WTC11 (cell line): Measurements from ENCODE around the gene NTSR1. TPM values are rescaled to one million over a fixed set of nuclear protein-coding genes. Genes with fewer than 3 reads are reported as not detected.

ENCODE experiments used
- ATAC-seq: fragments of 200-7000 bp; cut with Tn5 transposase; 2 replicates; pipeline ENCODE4 v1.10.0; 2021; ENCODE audit warnings: mild to moderate bottlenecking, moderate library complexity
- CTCF ChIA-PET: fragments of 300-600 bp; sonication (Branson Sonifier 250); formaldehyde crosslinking; loops from one replicate; lab custom pipeline; 2021; ENCODE audit warnings: antibody characterized with exemption; lab: Charles Lee
- POLR2A ChIA-PET: fragments of 350-600 bp; sonication (Branson Sonifier 250); formaldehyde crosslinking; loops from one replicate; lab custom pipeline; 2021; ENCODE audit warnings: antibody characterized with exemption; lab: Charles Lee
- DNase-seq: peaks from one replicate; pipeline ENCODE4 v3.0.0; 2021; ENCODE audit warnings: low spot score
- H3K27ac Mint-ChIP-seq: 2 replicates; pipeline ENCODE4 v1.8.0; 2021; ENCODE audit warnings: mixed read lengths
- H3K27me3 Mint-ChIP-seq: 2 replicates; pipeline ENCODE4 v1.8.0; 2021; ENCODE audit warnings: low read depth, mild to moderate bottlenecking, moderate library complexity, mixed read lengths
- H3K36me3 Mint-ChIP-seq: 2 replicates; pipeline ENCODE4 v1.8.0; 2021; ENCODE audit warnings: mixed read lengths
- H3K4me1 Mint-ChIP-seq: 2 replicates; pipeline ENCODE4 v1.8.0; 2022; ENCODE audit warnings: mixed read lengths
- H3K4me3 Mint-ChIP-seq: 2 replicates; pipeline ENCODE4 v1.8.0; 2021; ENCODE audit warnings: mild to moderate bottlenecking, moderate library complexity, mixed read lengths
- H3K9me3 Mint-ChIP-seq: 2 replicates; pipeline ENCODE4 v1.8.0; 2021; ENCODE audit warnings: mixed read lengths
- FOXK1 ChIP-seq: sonication (generic); formaldehyde crosslinking; IDR thresholded peaks from 2 replicates; pipeline ENCODE4 v1.8.0; 2022; ENCODE audit warnings: mild to moderate bottlenecking, moderate library complexity, missing genetic modification reagents
- GABPB1 ChIP-seq: sonication (generic); formaldehyde crosslinking; IDR thresholded peaks from 2 replicates; pipeline ENCODE4 v1.8.1; 2023; ENCODE audit warnings: mild to moderate bottlenecking, missing genetic modification reagents
- KAT7 ChIP-seq: sonication (generic); formaldehyde crosslinking; IDR thresholded peaks from 2 replicates; pipeline ENCODE4 v1.8.1; 2023; ENCODE audit warnings: missing genetic modification reagents, mild to moderate bottlenecking, borderline replicate concordance
- MYBL2 ChIP-seq: sonication (generic); formaldehyde crosslinking; IDR thresholded peaks from 2 replicates; pipeline ENCODE4 v1.8.1; 2023; ENCODE audit warnings: mild to moderate bottlenecking, moderate library complexity, missing genetic modification reagents
- NR1H2 ChIP-seq: sonication (generic); formaldehyde crosslinking; IDR thresholded peaks from 2 replicates; pipeline ENCODE4 v1.9.0; 2021; ENCODE audit warnings: mild to moderate bottlenecking, moderate library complexity, missing genetic modification reagents
- PRRX2 ChIP-seq: fragments of 250-450 bp; sonication (Bioruptor Pico); IDR thresholded peaks from 2 replicates; pipeline ENCODE4 v1.8.0; 2021; ENCODE audit warnings: mild to moderate bottlenecking
- SMAD3 ChIP-seq: sonication (generic); formaldehyde crosslinking; IDR thresholded peaks from 2 replicates; pipeline ENCODE4 v1.8.0; 2022; ENCODE audit warnings: missing genetic modification reagents, mild to moderate bottlenecking, borderline replicate concordance
- ZBTB21 ChIP-seq: sonication (generic); formaldehyde crosslinking; IDR thresholded peaks from 2 replicates; pipeline ENCODE4 v1.8.1; 2023; ENCODE audit warnings: mild to moderate bottlenecking, missing genetic modification reagents, borderline replicate concordance
- ZNF396 ChIP-seq: fragments of 250-450 bp; sonication (Bioruptor Pico); IDR thresholded peaks from 2 replicates; pipeline ENCODE4 v1.8.0; 2021; ENCODE audit warnings: mild to moderate bottlenecking, moderate library complexity, borderline replicate concordance
- ZNF423 ChIP-seq: fragments of 250-450 bp; sonication (Bioruptor Pico); IDR thresholded peaks from 2 replicates; pipeline ENCODE4 v2.1.2; 2022; ENCODE audit warnings: mild to moderate bottlenecking, moderate library complexity
- total RNA-seq: library from RNA; stranded (reverse); gene quantifications from 3 replicates; pipeline ENCODE4 v1.2.3, GENCODE V29; 2021
- TF ChIP-seq, protein P1 (sequence below): sonication (generic); formaldehyde crosslinking; IDR thresholded peaks from 2 replicates; pipeline ENCODE4 v1.8.0; 2023; ENCODE audit warnings: missing genetic modification reagents, mild to moderate bottlenecking, borderline replicate concordance
- TF ChIP-seq, protein P2 (sequence below): fragments of 250-450 bp; sonication (Bioruptor Pico); IDR thresholded peaks from 2 replicates; pipeline ENCODE4 v2.1.2; 2022; ENCODE audit warnings: mild to moderate bottlenecking, moderate library complexity
- TF ChIP-seq, protein P3 (sequence below): sonication (generic); formaldehyde crosslinking; IDR thresholded peaks from 2 replicates; pipeline ENCODE4 v1.8.0; 2022; ENCODE audit warnings: mild to moderate bottlenecking, missing genetic modification reagents

The NTSR1 gene
- total RNA-seq, 1 experiment from 2014 or later: 0.63 TPM

DNA sequence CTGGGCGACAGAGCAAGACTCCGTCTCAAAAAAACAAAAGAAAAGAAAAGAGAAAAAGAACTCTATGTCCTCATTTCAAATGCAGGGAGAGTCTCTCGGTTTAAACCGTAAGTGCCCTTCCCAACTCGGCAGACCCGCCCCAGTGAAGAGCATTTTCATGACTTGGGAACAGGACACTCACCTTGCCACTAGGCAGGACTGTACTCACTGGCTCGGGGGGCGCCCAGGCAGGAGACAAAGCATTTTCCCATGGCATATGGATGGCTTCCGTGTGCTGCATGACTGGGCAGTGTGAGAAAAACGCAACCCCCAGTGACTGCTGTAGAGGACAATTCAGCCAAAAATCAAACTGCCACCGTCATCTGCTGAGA is 64.0 kb downstream of the NTSR1 start:
- TF ChIP-seq ZNF396 (CRISPR knock-in tag) (no peak), ZBTB21 (no peak), GABPB1 (CRISPR knock-in tag) (no peak)
- peak overlapping the region; percentile 62; the same call in 1 of the 2 replicates for H3K27ac Mint-ChIP-seq
- CTCF ChIA-PET: interaction anchor here (1.2 to 2.3 kb wide), 4 partner anchors 10 to 130 kb away, joined by 3 to 10 read pairs (median 6); partner anchors contain the start of gene SLCO4A1
- POLR2A ChIA-PET: no interaction called here
- no peaks in the 10 kb centered on the region for H3K9me3 Mint-ChIP-seq
- no peaks in the 10 kb centered on the region for H3K36me3 Mint-ChIP-seq
- no peaks in the 10 kb centered on the region for H3K27me3 Mint-ChIP-seq
- H3K4me3 Mint-ChIP-seq: no peak overlapping the region
- DNase-seq (no peak), ATAC-seq (no peak)
- H3K4me1 Mint-ChIP-seq: peaks cover 10% of the 10 kb centered on the region

DNA sequence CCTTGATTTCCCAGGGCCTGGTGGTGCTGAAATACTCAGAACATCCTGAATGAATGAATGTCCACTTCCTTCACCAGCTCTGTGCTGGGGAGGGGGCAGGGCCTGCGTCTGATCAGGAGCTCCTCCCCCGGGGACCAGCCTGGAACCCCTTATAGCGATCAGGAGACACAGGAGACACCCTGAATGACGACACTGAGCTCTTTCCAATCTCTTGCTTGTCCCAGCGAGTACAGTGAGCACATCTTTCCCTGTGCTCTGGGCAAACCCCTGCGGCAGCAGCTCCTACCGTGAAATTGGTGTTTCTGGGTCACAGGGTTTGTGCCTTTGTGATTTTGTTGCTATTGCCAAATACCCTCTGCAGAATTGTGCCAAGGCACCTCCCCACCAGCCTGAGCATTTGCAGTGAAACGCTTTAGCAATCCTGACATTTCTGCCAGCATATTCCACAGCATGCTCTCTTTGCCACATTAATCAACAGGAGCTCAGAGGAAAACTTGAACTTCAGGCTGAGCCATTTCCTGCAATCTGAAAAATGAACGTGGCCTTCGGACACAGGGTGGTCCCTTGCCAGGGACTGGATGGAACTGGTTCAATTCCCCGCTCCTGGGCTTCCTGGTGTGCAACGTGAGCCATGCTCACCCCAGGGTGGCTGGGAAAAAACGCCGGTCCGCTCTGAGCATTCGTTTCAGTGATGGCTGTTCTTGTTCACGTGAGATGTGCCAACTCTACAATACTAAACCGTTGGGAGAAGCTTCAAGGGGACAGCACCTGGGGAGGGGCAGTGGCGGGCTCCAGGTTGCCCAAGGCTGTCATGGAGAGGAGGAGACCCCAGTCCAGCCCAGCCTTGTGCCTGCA is 64.6 kb downstream of the NTSR1 start:
- CTCF ChIA-PET: interaction anchor here (1.2 to 2.3 kb wide), 4 partner anchors 9 to 131 kb away, joined by 3 to 10 read pairs (median 6); partner anchors contain the start of gene SLCO4A1
- Mint-ChIP-seq H3K27ac (peak overlapping the region; percentile 62; the same call in 1 of the 2 replicates), H3K36me3 (no peaks in the 10 kb centered on the region), H3K4me1 (peaks cover 10% of the 10 kb centered on the region), H3K27me3 (no peaks in the 10 kb centered on the region), H3K4me3 (no peak overlapping the region), H3K9me3 (no peaks in the 10 kb centered on the region)
- POLR2A ChIA-PET: no interaction called here
- ATAC-seq (no peak), DNase-seq (no peak)
- no peak for TF ChIP-seq PRRX2
- TF ChIP-seq, protein P1, sequence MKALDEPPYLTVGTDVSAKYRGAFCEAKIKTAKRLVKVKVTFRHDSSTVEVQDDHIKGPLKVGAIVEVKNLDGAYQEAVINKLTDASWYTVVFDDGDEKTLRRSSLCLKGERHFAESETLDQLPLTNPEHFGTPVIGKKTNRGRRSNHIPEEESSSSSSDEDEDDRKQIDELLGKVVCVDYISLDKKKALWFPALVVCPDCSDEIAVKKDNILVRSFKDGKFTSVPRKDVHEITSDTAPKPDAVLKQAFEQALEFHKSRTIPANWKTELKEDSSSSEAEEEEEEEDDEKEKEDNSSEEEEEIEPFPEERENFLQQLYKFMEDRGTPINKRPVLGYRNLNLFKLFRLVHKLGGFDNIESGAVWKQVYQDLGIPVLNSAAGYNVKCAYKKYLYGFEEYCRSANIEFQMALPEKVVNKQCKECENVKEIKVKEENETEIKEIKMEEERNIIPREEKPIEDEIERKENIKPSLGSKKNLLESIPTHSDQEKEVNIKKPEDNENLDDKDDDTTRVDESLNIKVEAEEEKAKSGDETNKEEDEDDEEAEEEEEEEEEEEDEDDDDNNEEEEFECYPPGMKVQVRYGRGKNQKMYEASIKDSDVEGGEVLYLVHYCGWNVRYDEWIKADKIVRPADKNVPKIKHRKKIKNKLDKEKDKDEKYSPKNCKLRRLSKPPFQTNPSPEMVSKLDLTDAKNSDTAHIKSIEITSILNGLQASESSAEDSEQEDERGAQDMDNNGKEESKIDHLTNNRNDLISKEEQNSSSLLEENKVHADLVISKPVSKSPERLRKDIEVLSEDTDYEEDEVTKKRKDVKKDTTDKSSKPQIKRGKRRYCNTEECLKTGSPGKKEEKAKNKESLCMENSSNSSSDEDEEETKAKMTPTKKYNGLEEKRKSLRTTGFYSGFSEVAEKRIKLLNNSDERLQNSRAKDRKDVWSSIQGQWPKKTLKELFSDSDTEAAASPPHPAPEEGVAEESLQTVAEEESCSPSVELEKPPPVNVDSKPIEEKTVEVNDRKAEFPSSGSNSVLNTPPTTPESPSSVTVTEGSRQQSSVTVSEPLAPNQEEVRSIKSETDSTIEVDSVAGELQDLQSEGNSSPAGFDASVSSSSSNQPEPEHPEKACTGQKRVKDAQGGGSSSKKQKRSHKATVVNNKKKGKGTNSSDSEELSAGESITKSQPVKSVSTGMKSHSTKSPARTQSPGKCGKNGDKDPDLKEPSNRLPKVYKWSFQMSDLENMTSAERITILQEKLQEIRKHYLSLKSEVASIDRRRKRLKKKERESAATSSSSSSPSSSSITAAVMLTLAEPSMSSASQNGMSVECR (CRISPR knock-in tag): no peak
- no peak for TF ChIP-seq KAT7 (CRISPR knock-in tag)
- TF ChIP-seq, protein P2, sequence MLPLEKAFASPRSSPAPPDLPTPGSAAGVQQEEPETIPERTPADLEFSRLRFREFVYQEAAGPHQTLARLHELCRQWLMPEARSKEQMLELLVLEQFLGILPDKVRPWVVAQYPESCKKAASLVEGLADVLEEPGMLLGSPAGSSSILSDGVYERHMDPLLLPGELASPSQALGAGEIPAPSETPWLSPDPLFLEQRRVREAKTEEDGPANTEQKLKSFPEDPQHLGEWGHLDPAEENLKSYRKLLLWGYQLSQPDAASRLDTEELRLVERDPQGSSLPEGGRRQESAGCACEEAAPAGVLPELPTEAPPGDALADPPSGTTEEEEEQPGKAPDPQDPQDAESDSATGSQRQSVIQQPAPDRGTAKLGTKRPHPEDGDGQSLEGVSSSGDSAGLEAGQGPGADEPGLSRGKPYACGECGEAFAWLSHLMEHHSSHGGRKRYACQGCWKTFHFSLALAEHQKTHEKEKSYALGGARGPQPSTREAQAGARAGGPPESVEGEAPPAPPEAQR (CRISPR knock-in tag): no peak
- TF ChIP-seq, protein P3, sequence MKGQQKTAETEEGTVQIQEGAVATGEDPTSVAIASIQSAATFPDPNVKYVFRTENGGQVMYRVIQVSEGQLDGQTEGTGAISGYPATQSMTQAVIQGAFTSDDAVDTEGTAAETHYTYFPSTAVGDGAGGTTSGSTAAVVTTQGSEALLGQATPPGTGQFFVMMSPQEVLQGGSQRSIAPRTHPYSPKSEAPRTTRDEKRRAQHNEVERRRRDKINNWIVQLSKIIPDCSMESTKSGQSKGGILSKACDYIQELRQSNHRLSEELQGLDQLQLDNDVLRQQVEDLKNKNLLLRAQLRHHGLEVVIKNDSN (CRISPR knock-in tag): no peak
- no peak for TF ChIP-seq NR1H2 (CRISPR knock-in tag)
- no peak for TF ChIP-seq FOXK1 (CRISPR knock-in tag)
- TF ChIP-seq SMAD3 (CRISPR knock-in tag): no peak
- TF ChIP-seq MYBL2: no peak
- TF ChIP-seq ZNF423 (CRISPR knock-in tag): no peak
